GM19397 (cell line): ENCODE measurements around the gene CASZ1.

Experiments
- ATAC-seq: cut with Tn5 transposase; IDR thresholded peaks from one replicate; pipeline ENCODE4 v1.9.1; 2021; ENCODE audit warnings: mild to moderate bottlenecking, moderate library complexity; ENCODE audit not compliant: unreplicated experiment

Gene CASZ1

DNA sequence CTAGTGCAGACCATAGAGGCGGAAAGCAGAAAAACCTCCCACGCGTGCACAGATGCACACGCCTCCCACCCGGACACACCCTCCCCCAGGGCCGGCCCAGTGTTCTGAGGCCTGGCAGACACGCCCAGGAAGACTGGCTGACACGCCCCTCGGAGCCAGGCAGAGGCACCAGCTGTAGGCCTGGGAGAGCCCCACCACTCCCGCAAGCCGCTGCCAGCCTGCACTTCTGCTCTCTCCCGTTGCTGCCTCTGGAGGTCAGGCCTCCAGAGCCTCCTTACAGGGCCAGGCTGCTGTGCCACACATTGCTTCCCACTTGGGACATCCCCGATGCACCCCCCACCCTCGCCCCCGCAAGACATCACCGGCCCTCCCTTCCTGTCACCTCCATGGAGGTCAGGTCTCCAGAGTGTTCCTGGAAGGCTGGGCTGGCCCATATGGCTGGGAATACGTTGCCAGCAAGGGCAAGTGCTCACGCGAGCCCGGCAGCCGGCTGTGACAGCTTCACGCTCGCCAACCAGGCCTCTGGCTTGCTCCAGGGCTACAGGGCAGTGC, 40.4 kb downstream of the CASZ1 start:
- ATAC-seq, result no peak

DNA sequence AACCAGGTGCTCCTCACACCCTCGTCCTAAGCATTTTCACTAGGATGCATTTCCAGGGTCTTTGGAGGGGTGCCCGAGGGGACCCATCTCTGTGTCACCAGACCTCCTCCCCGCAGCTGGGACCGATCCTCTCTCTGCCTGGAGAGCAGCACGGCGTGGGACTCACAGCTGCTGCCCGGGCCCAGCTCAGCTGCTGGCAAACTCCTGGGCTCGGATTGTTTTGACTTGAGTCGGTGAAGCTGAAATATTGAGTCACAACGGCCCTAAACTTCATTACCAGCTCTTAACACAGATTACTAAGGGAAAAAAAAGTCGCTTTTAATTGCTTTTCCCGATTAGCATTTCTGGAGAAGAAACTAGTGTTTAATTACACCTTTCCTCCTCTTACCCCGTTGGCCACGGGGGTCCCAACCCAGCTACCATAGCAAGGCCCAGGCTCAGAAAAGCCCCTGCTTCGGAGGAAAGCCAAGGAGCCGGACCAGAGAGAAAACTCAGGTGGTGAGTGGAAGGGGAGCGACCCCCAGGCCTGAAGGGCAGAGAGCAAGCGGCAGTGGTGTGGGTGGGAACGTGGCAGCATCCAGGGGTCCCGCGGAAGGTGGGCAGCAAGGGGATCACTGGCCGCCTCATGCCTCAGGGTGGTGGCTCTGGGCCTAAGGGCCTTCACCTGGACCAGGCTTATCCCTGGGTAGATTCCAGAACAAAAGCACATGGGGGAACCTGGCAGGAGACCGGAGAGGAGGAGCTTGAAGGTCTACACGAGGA, 41.7 kb downstream of the CASZ1 start:
- no peak for ATAC-seq

GRCh38 chr1:10753299-10753698, 43.1 kb downstream of the CASZ1 start:
- no peak for ATAC-seq

DNA sequence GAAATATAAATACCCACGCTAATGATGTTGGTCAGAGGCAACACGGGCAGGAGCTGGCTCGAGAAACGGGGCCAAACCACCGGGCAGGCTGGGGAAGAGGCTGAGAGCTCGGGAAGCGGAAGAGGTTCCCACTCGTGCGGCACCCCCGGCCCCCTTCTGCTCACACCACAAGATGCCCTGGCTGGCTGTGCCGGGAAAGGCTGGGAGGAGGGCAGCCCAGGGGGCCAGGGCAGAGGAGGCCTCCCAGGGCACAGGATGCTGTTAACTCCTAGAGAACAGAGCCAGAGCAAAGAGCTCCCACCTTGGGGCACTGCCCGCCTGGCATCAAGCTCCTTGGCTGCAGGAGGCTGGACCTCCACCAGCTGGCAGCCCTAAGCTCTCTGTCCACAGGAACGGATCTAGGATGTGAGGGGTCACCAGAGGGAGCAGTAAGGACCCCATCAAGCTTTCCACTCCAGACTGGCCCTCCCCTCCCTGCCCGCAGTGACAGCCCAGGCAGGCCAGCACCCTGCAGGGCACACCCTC, 44.8 kb downstream of the CASZ1 start:
- ATAC-seq, result no peak

- ATAC-seq, result no peak
Observed at GRCh38 chr1:10751160-10751559, 45.3 kb downstream of the CASZ1 start.

DNA sequence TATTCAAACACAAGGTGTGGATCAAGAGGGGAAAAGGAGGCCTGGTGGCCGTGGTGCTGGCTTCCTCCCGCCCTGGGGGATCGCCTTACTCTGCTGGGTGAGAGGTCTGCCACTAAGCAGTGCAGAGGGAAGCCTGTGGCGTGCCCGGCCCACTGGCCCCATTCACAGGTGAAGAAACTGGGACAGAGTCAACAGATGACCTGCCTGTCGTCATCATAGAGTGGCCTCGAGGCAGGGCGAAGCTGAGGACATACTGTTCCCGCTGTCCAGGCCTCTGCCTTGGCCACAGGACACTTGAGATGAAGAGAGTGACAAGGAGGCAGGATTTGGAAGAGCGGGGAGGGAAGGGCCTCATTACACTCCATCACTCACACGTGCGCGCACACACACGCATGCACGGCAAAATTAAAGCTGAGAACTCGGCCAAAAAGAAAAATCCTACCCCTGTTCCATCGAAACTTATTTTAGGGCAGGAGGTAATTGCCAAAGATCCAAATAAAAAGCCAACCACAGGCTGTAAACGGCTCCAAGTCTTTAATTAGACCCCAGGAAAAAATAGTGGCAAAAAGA, 50.5 kb downstream of the CASZ1 start:
- ATAC-seq, result no peak

GRCh38 chr1:10745383-10745782, 51.1 kb downstream of the CASZ1 start:
- ATAC-seq, result no peak

GRCh38 chr1:10744654-10745238, 51.7 kb downstream of the CASZ1 start:
- ATAC-seq, result no peak

DNA sequence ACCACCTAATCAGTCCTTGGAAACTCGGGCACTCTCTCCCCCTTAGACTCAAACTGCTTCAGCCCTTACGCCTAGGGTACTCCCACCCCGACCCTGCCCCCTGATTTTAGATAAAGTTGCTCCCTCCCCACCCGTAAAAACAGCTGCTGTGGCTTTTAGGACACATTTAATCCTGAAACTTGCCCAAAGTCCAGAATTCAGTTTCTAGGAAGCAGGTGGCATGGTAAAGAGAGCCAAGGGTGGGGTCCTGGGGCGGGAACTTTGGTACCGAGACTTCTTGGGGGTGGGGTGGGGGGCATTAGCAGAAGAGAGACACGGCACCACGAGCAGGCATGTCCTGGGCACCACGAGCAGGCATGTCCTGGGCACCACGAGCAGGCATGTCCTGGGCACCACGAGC, 52.4 kb downstream of the CASZ1 start:
- no peak for ATAC-seq

GRCh38 chr1:10741696-10742095, 54.8 kb downstream of the CASZ1 start:
- no peak for ATAC-seq

GRCh38 chr1:10740123-10740522, 56.3 kb downstream of the CASZ1 start:
- ATAC-seq, result no peak

DNA sequence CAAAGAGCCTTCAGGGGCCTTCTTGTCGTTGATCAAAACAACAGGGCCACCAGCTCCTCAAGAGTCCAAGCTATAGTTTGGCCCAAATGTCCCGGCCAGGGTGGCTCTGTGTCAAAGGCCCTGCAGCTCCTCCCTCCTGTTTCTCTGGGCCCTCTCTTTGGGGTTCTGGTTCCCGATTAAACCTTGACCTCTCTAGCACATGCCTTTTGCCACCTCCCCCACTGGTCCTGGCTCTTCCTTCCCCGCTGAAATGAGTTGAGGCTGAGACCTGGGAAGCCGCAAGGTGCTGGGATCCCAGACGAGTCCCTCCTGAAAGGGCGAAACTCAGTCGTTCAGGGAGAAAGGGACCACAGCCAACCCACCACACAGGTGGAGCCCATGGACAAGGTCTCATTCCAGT, 56.9 kb downstream of the CASZ1 start:
- ATAC-seq, result no peak

- ATAC-seq, result no peak
Observed at GRCh38 chr1:10738061-10739058, 58.1 kb downstream of the CASZ1 start.

- no peak for ATAC-seq
Observed at GRCh38 chr1:10737651-10738050, 58.8 kb downstream of the CASZ1 start.

DNA sequence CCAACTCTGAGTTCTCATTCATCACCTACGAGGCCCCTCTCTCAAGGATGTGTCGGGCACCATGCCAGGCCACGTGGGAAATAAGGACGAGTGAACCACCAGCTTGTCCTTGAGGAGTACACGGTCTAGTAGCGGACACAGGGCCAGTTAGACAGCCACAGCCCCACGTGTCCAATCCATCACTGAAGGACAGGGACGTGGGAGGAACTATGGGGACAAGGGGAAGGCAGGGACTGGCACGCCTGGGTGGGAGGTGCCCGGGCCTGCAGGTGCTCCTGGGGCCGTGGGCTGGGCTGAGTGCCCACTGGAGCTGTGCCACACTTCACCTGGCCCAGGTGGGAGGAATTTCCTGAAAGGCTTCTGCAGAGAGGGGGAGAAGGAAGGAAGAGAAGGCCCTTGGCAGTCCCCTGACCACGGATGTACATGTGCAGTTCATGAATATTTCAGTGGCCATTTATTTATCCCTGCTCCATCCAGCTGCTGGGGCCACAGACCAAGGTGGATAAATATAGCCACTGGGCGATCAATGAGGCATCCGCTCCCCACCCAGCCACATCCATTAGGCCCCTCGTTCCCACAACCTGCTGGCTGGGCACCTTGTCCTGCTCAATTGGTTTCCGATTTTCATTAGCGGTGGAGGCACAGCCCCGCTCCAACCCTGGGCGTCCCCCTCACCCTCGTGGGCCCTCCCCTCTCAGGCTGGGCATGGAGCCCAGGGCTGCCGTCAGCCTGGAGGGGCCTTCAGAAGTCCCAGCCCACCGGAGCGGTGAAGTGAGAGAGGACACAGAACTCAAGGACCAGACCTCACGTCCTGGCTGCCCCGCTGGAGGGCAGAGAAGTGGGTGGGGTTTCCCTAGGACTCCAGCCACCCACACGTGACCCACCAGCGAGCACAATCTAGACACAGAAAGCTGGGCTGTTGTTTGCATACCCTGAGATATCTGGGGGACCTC, 59.5 kb downstream of the CASZ1 start:
- no peak for ATAC-seq

DNA sequence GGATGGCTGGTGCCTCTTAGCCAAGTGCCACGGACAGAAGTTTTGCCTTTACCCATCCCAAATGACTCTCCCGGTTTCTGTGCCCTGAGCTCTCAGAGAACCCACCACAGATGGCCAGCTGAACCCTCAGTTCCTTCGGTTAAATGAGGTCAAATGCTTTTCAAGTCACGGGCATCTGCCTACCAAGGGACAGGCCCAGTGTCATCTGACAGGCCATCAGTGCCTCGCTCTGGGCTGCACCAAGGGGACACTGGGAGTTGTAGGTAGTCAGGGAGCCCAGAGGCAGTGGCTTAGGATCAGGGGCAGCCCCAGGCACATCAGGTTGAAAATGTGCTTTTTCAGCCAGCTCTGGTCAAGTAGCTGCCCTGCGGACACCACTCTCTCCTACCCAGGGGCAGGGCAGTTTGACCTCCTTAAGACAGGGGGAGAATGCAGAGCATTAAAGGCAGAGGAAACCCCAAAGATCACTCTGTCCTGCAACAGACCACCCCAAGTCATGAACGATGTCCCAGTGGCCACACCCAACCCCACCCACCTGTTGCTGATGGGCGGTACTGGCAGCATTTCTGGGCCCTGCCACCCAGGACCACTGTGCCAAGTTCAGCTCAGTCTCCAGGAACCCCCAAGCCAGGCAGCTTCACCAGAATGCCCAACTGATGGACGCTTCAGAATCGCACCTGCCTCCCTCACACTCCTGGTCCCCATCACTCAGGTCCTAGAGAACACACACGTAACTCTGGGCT, 60.7 kb downstream of the CASZ1 start:
- no peak for ATAC-seq

DNA sequence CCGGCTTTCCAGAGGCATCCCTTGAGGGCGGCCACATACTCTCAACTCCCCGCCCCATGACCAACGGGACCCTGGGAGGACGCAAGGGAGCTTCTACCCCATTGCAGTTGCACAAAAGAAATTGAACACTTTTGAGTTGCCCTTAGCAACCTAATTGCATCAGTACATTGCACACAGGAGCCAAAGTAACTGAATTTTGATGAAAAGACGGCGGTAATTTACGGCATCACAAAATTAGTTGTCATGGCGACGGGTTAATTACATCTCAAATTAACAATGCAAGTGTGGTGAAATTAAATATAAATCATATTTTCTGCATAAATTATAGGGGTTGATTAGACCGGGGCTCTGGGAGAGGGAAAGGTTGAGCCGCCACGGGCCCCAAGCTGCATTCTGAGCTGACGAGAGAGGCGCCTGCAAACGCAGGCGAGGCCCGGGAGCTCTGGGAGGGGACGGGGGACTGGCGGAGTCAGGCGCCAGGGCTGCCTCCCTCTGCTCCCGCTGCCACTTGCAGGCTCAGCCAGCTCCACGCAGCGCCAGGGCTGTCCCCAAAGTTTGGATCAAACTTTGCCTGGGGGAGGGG, 61.4 kb downstream of the CASZ1 start:
- ATAC-seq, result no peak

- no peak for ATAC-seq
Observed at GRCh38 chr1:10734375-10734774, 62.1 kb downstream of the CASZ1 start.
